ENCODE results near the gene ZBED2.

Gene ZBED2

GRCh38 chr3:111604119-111604518 lies 9.0 kb upstream of the ZBED2 start:
- DNase-seq (ENCODE audit: low spot score): no peak
- TF ChIP-seq, protein P1, sequence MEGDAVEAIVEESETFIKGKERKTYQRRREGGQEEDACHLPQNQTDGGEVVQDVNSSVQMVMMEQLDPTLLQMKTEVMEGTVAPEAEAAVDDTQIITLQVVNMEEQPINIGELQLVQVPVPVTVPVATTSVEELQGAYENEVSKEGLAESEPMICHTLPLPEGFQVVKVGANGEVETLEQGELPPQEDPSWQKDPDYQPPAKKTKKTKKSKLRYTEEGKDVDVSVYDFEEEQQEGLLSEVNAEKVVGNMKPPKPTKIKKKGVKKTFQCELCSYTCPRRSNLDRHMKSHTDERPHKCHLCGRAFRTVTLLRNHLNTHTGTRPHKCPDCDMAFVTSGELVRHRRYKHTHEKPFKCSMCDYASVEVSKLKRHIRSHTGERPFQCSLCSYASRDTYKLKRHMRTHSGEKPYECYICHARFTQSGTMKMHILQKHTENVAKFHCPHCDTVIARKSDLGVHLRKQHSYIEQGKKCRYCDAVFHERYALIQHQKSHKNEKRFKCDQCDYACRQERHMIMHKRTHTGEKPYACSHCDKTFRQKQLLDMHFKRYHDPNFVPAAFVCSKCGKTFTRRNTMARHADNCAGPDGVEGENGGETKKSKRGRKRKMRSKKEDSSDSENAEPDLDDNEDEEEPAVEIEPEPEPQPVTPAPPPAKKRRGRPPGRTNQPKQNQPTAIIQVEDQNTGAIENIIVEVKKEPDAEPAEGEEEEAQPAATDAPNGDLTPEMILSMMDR (IDR thresholded peaks at IDR 0.05): no peak
- Histone ChIP-seq H3K4me3 (no peak overlapping the region), H3K27ac (no peak overlapping the region)

DNA sequence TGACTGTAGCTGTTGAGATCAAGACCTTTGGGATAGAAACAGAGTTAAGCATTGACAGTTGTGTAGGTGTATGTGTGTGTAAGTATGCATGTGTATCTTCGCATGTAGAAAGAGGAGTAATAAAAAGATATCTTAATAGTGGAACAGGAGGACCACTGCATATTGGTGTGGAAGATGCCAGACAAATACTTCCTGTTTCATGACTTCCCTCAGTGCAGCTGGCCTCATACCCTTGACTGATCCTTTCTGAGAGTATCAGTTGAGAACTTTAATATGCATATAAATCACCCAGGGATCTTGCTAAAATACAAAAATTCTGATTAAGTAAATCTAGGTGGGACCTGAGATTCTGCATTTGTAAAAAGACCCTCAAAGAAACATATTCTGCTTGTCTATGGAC lies 8.5 kb upstream of the ZBED2 start:
- TF ChIP-seq, protein P1 (IDR thresholded peaks at IDR 0.05): no peak
- no peak for DNase-seq (ENCODE audit: low spot score)

GRCh38 chr3:111601810-111602209 lies 6.7 kb upstream of the ZBED2 start:
- DNase-seq (ENCODE audit: low spot score): no peak
- H3K27ac ChIP-seq: no peak overlapping the region
- H3K4me3 ChIP-seq: no peak overlapping the region
- TF ChIP-seq, protein P1 (IDR thresholded peaks at IDR 0.05): no peak

More for the DNA sequence above, 8.5 kb upstream of the ZBED2 start:
- Histone ChIP-seq H3K27ac (no peak overlapping the region), H3K4me3 (no peak overlapping the region)

DNA sequence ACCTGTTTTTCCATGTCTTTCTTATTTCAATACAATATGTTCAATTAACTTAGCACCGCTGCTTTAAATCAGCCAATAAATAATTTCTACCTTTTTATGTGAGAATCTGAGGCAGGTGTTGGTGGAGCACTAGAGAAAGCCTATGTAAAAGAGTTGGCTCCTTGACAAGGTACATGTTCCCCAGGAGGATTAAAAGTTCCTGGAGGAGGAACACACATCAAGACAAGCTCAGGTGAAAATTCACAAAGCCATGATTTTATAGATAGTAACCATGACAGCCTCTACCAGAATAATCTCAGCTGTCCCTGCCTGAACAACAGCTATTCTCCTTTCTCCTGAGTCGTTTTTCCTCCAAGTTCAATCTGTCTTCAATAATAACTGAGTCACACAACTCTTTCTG lies 3.4 kb upstream of the ZBED2 start:
- H3K4me3 ChIP-seq: no peak overlapping the region

GRCh38 chr3:111598139-111598538 lies 3.0 kb upstream of the ZBED2 start:
- DNase-seq (ENCODE audit: low spot score): no peak
- no peak overlapping the region for H3K4me3 ChIP-seq
- TF ChIP-seq, protein P1 (IDR thresholded peaks at IDR 0.05): no peak
- no peak overlapping the region for H3K27ac ChIP-seq

More for the DNA sequence above, 3.4 kb upstream of the ZBED2 start:
- no peak overlapping the region for H3K27ac ChIP-seq
- TF ChIP-seq, protein P1 (IDR thresholded peaks at IDR 0.05): no peak
- DNase-seq (ENCODE audit: low spot score): no peak

- DNase-seq (ENCODE audit: low spot score): no peak
- TF ChIP-seq, protein P1 (IDR thresholded peaks at IDR 0.05): no peak
- Histone ChIP-seq H3K4me3 (no peak overlapping the region), H3K27ac (no peak overlapping the region)
Observed at GRCh38 chr3:111596328-111596727, 1.2 kb upstream of the ZBED2 start.

- no peak overlapping the region for H3K27ac ChIP-seq
- no peak for DNase-seq (ENCODE audit: low spot score)
- TF ChIP-seq, protein P1 (IDR thresholded peaks at IDR 0.05): no peak
- H3K4me3 ChIP-seq: no peak overlapping the region
Observed at GRCh38 chr3:111594781-111595180, 365 bp downstream of the ZBED2 start.

Measured in coronary artery (tissue), 2 donors.